A549 treated with Mapracorat at 1 μM for 4 hours (cell line): ENCODE results near the gene TBC1D3E. TPM values are rescaled to one million over a fixed set of nuclear protein-coding genes. Genes with fewer than 3 reads are reported as not detected.

Experiments
- total RNA-seq: library from RNA; stranded (reverse); fragments of 200-300 nt; extraction: Qiagen RNA extraction; gene quantifications from 5 replicates; pipeline ENCODE4 v1.2.3, GENCODE V29; 2022

Gene TBC1D3E
- total RNA-seq: not detected in 5 replicates

GRCh38 chr17:38127651-38128050 is at the start of gene TBC1D3E:
TBC1D3E (plus strand) TSS chr17:38127951; CDS start chr17:38129496, 1,545 bp downstream.

Other genes starting within 250 kb of the TBC1D3E start
- gene TBC1D3K, start 203.5 kb upstream of the TBC1D3E start, total RNA-seq: not detected in 5 replicates
- 10.1 to 14.8 TPM (median 11.5 TPM) in 5 replicates for gene TBC1D3L, start 138.9 kb upstream of the TBC1D3E start, total RNA-seq
- gene TBC1D3D, start 124.0 kb upstream of the TBC1D3E start, total RNA-seq: 0.09 to 0.16 TPM in 2 of 5 replicates, not detected in the others
- gene TBC1D3C, start 59.3 kb upstream of the TBC1D3E start, total RNA-seq: not detected in 5 replicates
- 0.07 TPM in 1 of 5 replicates, not detected in the others for gene TBC1D3, start 64.6 kb downstream of the TBC1D3E start, total RNA-seq
- gene MRPL45, start 169.2 kb downstream of the TBC1D3E start, total RNA-seq: 59.3 to 66.1 TPM (median 60.5 TPM) in 5 replicates
- 0.02 to 0.04 TPM (median 0.03 TPM) in 3 of 5 replicates, not detected in the others for gene GPR179, start 216.0 kb downstream of the TBC1D3E start, total RNA-seq
- 9.0 to 16.2 TPM (median 13.6 TPM) in 5 replicates for gene SOCS7, start 223.9 kb downstream of the TBC1D3E start, total RNA-seq